ENCODE results near the gene TBX10. TPM values are rescaled to one million over a fixed set of nuclear protein-coding genes. Genes with fewer than 3 reads are reported as not detected.

TBX10 gene
- polyA plus RNA-seq, 4 donors, result 4.3 to 69.4 (median 27.9) TPM

- DNase-seq (no peak), FAIRE-seq (no peak)
- H3K4me1 ChIP-seq (ENCODE audit: control insufficient read depth in 3 of 3, insufficient read depth in 2 of 3, low read depth in 1 of 3, low read length in 2 of 3), result peaks cover 0 to 5% (median 0%) of the 10 kb centered on the region in 3 donors
- H3K4me3 ChIP-seq (ENCODE audit: low read depth in 1 of 3, low read length in 3 of 3), result no peak overlapping the region
- no peaks in the 10 kb centered on the region for H3K36me3 ChIP-seq (ENCODE audit: control insufficient read depth in 3 of 3, insufficient read depth in 2 of 3, low read depth in 1 of 3, low read length in 3 of 3)
- no peaks in the 10 kb centered on the region for H3K27me3 ChIP-seq (ENCODE audit: control insufficient read depth in 3 of 3, insufficient read depth in 3 of 3, low read length in 3 of 3)
- no peaks in the 10 kb centered on the region for H3K9me3 ChIP-seq (ENCODE audit: control insufficient read depth in 2 of 2, insufficient read depth in 1 of 2, low read depth in 1 of 2, low read length in 1 of 2)
- H3K27ac ChIP-seq (ENCODE audit: low read depth in 1 of 3, low read length in 2 of 3), result no peak overlapping the region
- 79 to 90% (median 89%) methylated on average over 7 to 11 of the region's 11 CpGs for WGBS, 3 donors
Observed at GRCh38 chr11:67666303-67666645, 26.7 kb upstream of the TBX10 start.

- peak; percentile 40 to 47 for DNase-seq
- Histone ChIP-seq H3K4me3 (ENCODE audit: low read depth in 1 of 3, low read length in 3 of 3) (no peak overlapping the region), H3K4me1 (ENCODE audit: control insufficient read depth in 3 of 3, insufficient read depth in 2 of 3, low read depth in 1 of 3, low read length in 2 of 3) (peaks cover 0 to 5% (median 0%) of the 10 kb centered on the region in 3 donors), H3K27me3 (ENCODE audit: control insufficient read depth in 3 of 3, insufficient read depth in 3 of 3, low read length in 3 of 3) (no peaks in the 10 kb centered on the region), H3K27ac (ENCODE audit: low read depth in 1 of 3, low read length in 2 of 3) (no peak overlapping the region), H3K9me3 (ENCODE audit: control insufficient read depth in 2 of 2, insufficient read depth in 1 of 2, low read depth in 1 of 2, low read length in 1 of 2) (no peaks in the 10 kb centered on the region), H3K36me3 (ENCODE audit: control insufficient read depth in 3 of 3, insufficient read depth in 2 of 3, low read depth in 1 of 3, low read length in 3 of 3) (no peaks in the 10 kb centered on the region)
- no peak for FAIRE-seq
- WGBS, 3 donors, result 54 to 72% (median 58%) methylated on average over 22 to 24 of the region's 24 CpGs
Observed at GRCh38 chr11:67665541-67666302, 26.2 kb upstream of the TBX10 start.

GRCh38 chr11:67664696-67665540, 25.4 kb upstream of the TBX10 start:
- H3K4me1 ChIP-seq (ENCODE audit: control insufficient read depth in 3 of 3, insufficient read depth in 2 of 3, low read depth in 1 of 3, low read length in 2 of 3), result peaks cover 0 to 5% (median 0%) of the 10 kb centered on the region in 3 donors
- FAIRE-seq, result no peak
- no peak overlapping the region for H3K4me3 ChIP-seq (ENCODE audit: low read depth in 1 of 3, low read length in 3 of 3)
- WGBS, 3 donors, result 86 to 89% (median 88%) methylated on average over 29 to 33 of the region's 33 CpGs
- H3K36me3 ChIP-seq (ENCODE audit: control insufficient read depth in 3 of 3, insufficient read depth in 2 of 3, low read depth in 1 of 3, low read length in 3 of 3), result no peaks in the 10 kb centered on the region
- no peak overlapping the region for H3K27ac ChIP-seq (ENCODE audit: low read depth in 1 of 3, low read length in 2 of 3)
- H3K9me3 ChIP-seq (ENCODE audit: control insufficient read depth in 2 of 2, insufficient read depth in 1 of 2, low read depth in 1 of 2, low read length in 1 of 2), result no peaks in the 10 kb centered on the region
- no peaks in the 10 kb centered on the region for H3K27me3 ChIP-seq (ENCODE audit: control insufficient read depth in 3 of 3, insufficient read depth in 3 of 3, low read length in 3 of 3)
- peak in 1 of 2 donors; percentile 0 for DNase-seq

GRCh38 chr11:67664213-67664585, 24.6 kb upstream of the TBX10 start:
- Histone ChIP-seq H3K4me1 (ENCODE audit: control insufficient read depth in 3 of 3, insufficient read depth in 2 of 3, low read depth in 1 of 3, low read length in 2 of 3) (peaks cover 0 to 5% (median 0%) of the 10 kb centered on the region in 3 donors), H3K27ac (ENCODE audit: low read depth in 1 of 3, low read length in 2 of 3) (no peak overlapping the region), H3K36me3 (ENCODE audit: control insufficient read depth in 3 of 3, insufficient read depth in 2 of 3, low read depth in 1 of 3, low read length in 3 of 3) (no peaks in the 10 kb centered on the region), H3K27me3 (ENCODE audit: control insufficient read depth in 3 of 3, insufficient read depth in 3 of 3, low read length in 3 of 3) (no peaks in the 10 kb centered on the region), H3K4me3 (ENCODE audit: low read depth in 1 of 3, low read length in 3 of 3) (no peak overlapping the region), H3K9me3 (ENCODE audit: control insufficient read depth in 2 of 2, insufficient read depth in 1 of 2, low read depth in 1 of 2, low read length in 1 of 2) (no peaks in the 10 kb centered on the region)
- WGBS, 3 donors, result 85 to 92% (median 87%) methylated on average over 16 of the region's 16 CpGs
- FAIRE-seq (no peak), DNase-seq (peak in 1 of 2 donors; percentile 0)

- Histone ChIP-seq H3K27me3 (ENCODE audit: control insufficient read depth in 3 of 3, insufficient read depth in 3 of 3, low read length in 3 of 3) (no peaks in the 10 kb centered on the region), H3K4me1 (ENCODE audit: control insufficient read depth in 3 of 3, insufficient read depth in 2 of 3, low read depth in 1 of 3, low read length in 2 of 3) (peaks cover 0 to 5% (median 0%) of the 10 kb centered on the region in 3 donors), H3K4me3 (ENCODE audit: low read depth in 1 of 3, low read length in 3 of 3) (no peak overlapping the region), H3K36me3 (ENCODE audit: control insufficient read depth in 3 of 3, insufficient read depth in 2 of 3, low read depth in 1 of 3, low read length in 3 of 3) (no peaks in the 10 kb centered on the region), H3K9me3 (ENCODE audit: control insufficient read depth in 2 of 2, insufficient read depth in 1 of 2, low read depth in 1 of 2, low read length in 1 of 2) (no peaks in the 10 kb centered on the region), H3K27ac (ENCODE audit: low read depth in 1 of 3, low read length in 2 of 3) (no peak overlapping the region)
- FAIRE-seq (no peak), DNase-seq (no peak)
- WGBS, 3 donors, result 89 to 92% (median 91%) methylated on average over 19 to 22 of the region's 22 CpGs
Observed at GRCh38 chr11:67663532-67664212, 24.1 kb upstream of the TBX10 start.

- H3K36me3 ChIP-seq (ENCODE audit: control insufficient read depth in 3 of 3, insufficient read depth in 2 of 3, low read depth in 1 of 3, low read length in 3 of 3), result no peaks in the 10 kb centered on the region
- no peaks in the 10 kb centered on the region for H3K27me3 ChIP-seq (ENCODE audit: control insufficient read depth in 3 of 3, insufficient read depth in 3 of 3, low read length in 3 of 3)
- WGBS, 3 donors, result 74 to 88% (median 81%) methylated on average over 19 of the region's 19 CpGs
- no peak overlapping the region for H3K27ac ChIP-seq (ENCODE audit: low read depth in 1 of 3, low read length in 2 of 3)
- FAIRE-seq (no peak), DNase-seq (no peak)
- no peak overlapping the region for H3K4me3 ChIP-seq (ENCODE audit: low read depth in 1 of 3, low read length in 3 of 3)
- H3K4me1 ChIP-seq (ENCODE audit: control insufficient read depth in 3 of 3, insufficient read depth in 2 of 3, low read depth in 1 of 3, low read length in 2 of 3), result peaks cover 0 to 5% (median 0%) of the 10 kb centered on the region in 3 donors
- no peaks in the 10 kb centered on the region for H3K9me3 ChIP-seq (ENCODE audit: control insufficient read depth in 2 of 2, insufficient read depth in 1 of 2, low read depth in 1 of 2, low read length in 1 of 2)
Observed at GRCh38 chr11:67662835-67663531, 23.4 kb upstream of the TBX10 start.

GRCh38 chr11:67662142-67662834, 22.7 kb upstream of the TBX10 start:
- 85 to 89% (median 88%) methylated on average over 12 of the region's 12 CpGs for WGBS, 3 donors
- H3K27me3 ChIP-seq (ENCODE audit: control insufficient read depth in 3 of 3, insufficient read depth in 3 of 3, low read length in 3 of 3), result no peaks in the 10 kb centered on the region
- no peaks in the 10 kb centered on the region for H3K36me3 ChIP-seq (ENCODE audit: control insufficient read depth in 3 of 3, insufficient read depth in 2 of 3, low read depth in 1 of 3, low read length in 3 of 3)
- peaks cover 0 to 5% (median 0%) of the 10 kb centered on the region in 3 donors for H3K4me1 ChIP-seq (ENCODE audit: control insufficient read depth in 3 of 3, insufficient read depth in 2 of 3, low read depth in 1 of 3, low read length in 2 of 3)
- DNase-seq (no peak), FAIRE-seq (no peak)
- no peak overlapping the region for H3K27ac ChIP-seq (ENCODE audit: low read depth in 1 of 3, low read length in 2 of 3)
- H3K9me3 ChIP-seq (ENCODE audit: control insufficient read depth in 2 of 2, insufficient read depth in 1 of 2, low read depth in 1 of 2, low read length in 1 of 2), result no peaks in the 10 kb centered on the region
- H3K4me3 ChIP-seq (ENCODE audit: low read depth in 1 of 3, low read length in 3 of 3), result no peak overlapping the region
